Measurements from ENCODE around the gene CLIP3. TPM values are rescaled to one million over a fixed set of nuclear protein-coding genes. Genes with fewer than 3 reads are reported as not detected.
A peak's percentile ranks its signal among the peaks of the same experiment; 100 is the strongest.

The CLIP3 gene
- total RNA-seq, 2 experiments from 2014 or later: 0.74 to 1.7 TPM

DNA sequence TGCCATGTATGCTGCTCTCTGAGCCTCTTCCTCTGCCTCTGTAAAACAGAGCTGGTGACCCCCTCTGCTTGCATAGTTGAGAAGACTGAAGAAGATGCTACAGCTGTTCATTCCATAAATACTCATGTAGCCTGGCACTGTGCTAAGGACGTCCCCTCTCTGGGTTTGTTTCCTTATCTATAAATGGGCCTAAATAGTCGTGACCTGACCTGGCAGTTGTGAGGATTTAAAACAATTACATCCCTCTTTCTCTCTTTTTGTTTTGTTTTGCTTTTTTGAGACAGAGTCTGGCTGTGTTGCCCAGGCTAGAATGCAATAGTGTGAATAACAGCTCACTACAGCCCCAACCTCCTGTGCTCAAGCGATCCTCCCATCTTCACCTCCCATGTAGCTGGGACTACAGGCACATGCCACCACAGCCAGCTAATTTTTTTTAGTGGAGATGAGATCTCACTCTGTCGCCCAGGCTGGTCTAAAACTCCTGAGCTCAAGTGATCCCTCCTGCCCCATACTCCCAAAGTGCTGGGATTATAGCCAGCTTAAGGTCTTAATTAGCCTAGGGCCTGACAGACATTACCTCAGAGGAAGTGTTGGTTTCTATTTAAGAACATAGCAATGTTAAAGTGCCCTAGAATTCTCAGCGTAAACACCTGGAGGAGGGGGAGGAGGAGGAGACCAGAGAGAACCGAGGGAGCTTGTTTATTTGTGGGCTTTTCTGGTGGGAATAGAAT, 26.7 kb upstream of the CLIP3 start:
- POLR2A ChIA-PET: interaction anchor here (0.6 kb wide), 1 partner anchor 334 kb away, joined by 3 read pairs; no protein-coding TSS in a partner anchor

DNA sequence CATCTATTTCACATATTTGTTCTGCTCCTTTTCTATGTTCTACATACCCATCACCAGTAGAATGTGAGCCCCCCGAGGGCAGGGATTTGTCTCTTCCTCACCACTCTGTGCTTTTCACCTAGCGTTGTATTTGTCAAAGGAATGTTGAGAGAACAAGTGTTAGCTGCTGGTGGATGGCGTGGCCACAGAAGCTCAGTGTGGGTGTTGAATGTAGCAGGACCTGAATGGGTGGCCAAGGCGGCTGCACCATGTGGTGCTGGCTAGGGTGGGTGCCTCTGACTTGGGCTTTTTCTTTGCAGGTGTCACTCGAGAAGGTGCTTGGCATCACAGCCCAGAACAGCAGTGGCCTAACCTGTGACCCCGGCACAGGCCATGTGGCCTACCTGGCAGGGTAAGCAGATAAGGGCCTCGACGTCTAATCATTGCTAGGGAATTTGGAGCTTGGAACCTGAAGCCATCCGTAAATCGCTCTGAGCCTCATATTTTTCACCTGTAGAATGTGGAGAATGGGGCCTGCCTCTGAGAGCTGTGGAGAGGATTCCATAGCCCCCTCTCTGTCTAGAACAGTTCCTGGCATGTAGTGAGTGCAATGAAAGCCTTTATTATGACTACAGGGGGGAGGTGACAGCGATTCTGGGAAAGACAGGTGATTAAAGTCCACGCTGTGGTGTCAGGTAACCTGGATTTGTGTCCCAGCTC, 26.0 kb upstream of the CLIP3 start:
- Mint-ChIP-seq H3K4me3 (no peak overlapping the region), H3K4me1 (ENCODE audit: low read depth) (peaks cover 30% of the 10 kb centered on the region), H3K27ac (peak overlapping the region; percentile 61), H3K27me3 (ENCODE audit: low read depth) (no peaks in the 10 kb centered on the region), H3K36me3 (ENCODE audit: low read depth) (peaks cover 51% of the 10 kb centered on the region), H3K9me3 (ENCODE audit: insufficient read depth) (no peaks in the 10 kb centered on the region)
- ChIA-PET CTCF (interaction anchor here (1.2 kb wide), 1 partner anchor 69 kb away, joined by 3 read pairs; no protein-coding TSS in a partner anchor), POLR2A (interaction anchor here (0.6 kb wide), 1 partner anchor 333 kb away, joined by 3 read pairs; no protein-coding TSS in a partner anchor)
- no peak for ATAC-seq
- DNase-seq: no peak

More for the DNA sequence above, 26.7 kb upstream of the CLIP3 start:
- Mint-ChIP-seq H3K9me3 (ENCODE audit: insufficient read depth) (no peaks in the 10 kb centered on the region), H3K4me3 (no peak overlapping the region), H3K27me3 (ENCODE audit: low read depth) (no peaks in the 10 kb centered on the region), H3K27ac (peak overlapping the region; percentile 61), H3K36me3 (ENCODE audit: low read depth) (peaks cover 56% of the 10 kb centered on the region), H3K4me1 (ENCODE audit: low read depth) (peaks cover 28% of the 10 kb centered on the region)
- no peak for ATAC-seq
- CTCF ChIA-PET: interaction anchor here (1.2 kb wide), 1 partner anchor 69 kb away, joined by 3 read pairs; no protein-coding TSS in a partner anchor
- no peak for DNase-seq

DNA sequence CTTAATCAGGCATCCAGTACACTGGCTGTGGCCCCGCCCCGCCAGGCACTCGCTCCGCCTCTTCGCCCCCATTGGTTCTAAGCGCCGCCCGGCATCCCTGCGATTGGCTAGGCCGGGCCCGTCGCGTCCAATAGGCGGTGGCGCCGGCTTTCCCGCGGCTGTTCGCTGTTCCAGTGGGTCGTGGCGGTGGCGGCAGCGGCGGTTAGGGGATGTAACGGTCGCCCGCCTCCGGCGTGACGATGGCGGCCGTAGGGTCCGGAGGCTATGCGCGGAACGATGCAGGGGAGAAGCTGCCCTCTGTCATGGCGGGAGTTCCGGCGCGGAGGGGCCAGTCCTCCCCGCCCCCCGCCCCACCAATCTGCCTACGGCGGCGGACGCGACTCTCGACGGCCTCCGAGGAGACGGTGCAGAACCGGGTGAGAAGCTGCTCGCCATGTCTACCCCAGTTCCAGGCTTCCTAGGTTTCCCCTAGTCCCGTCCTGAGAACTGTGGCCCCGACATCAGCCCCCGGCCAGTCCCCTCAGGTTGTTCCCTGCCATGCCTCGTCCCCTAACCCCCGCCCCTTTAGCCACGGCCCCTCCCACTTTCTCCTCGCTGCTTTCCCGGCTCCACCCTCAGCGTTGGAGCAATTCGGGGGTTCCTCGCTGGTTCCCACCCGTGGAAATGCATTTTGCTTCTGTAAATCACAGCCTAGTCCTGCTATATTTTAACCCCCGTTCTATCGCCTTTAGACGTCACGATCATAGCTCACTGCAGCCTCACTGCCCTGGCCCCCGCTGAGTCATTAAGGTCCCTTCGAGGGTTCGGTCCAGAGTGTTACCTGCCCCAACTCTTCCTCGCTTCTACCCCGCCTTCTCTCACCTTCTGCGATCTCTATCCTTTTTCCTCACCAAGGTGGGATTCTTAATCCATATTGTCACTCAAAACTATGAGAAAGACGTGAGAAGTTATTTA, 22.3 kb upstream of the CLIP3 start, which contains the start of gene WDR62:
TSS of gene WDR62 (plus strand) at position 165 of the 954 bp plus-strand sequence. CDS start at position 240, 75 bp downstream.
- CTCF ChIA-PET: interaction anchor here (1.0 to 1.8 kb wide), 7 partner anchors 41 to 236 kb away, joined by 3 to 8 read pairs (median 4); partner anchors contain the start of genes ALKBH6 and SDHAF1
- peak within 1 kb of the TSS; percentile 97 for H3K4me3 Mint-ChIP-seq
- peak; percentile 96 for DNase-seq
- peaks cover 44% of the 10 kb centered on the region for H3K4me1 Mint-ChIP-seq (ENCODE audit: low read depth)
- peaks cover 32% of the 10 kb centered on the region for H3K36me3 Mint-ChIP-seq (ENCODE audit: low read depth)
- POLR2A ChIA-PET: interaction anchor here (0.7 to 1.4 kb wide), 8 partner anchors 11 to 105 kb away, joined by 3 to 6 read pairs (median 3); partner anchors contain the start of genes ALKBH6, POLR2I and TBCB
- no peaks in the 10 kb centered on the region for H3K27me3 Mint-ChIP-seq (ENCODE audit: low read depth)
- H3K27ac Mint-ChIP-seq: peak within 1 kb of the TSS; percentile 97
- H3K9me3 Mint-ChIP-seq (ENCODE audit: insufficient read depth): no peaks in the 10 kb centered on the region
- ATAC-seq: peak; percentile 82

DNA sequence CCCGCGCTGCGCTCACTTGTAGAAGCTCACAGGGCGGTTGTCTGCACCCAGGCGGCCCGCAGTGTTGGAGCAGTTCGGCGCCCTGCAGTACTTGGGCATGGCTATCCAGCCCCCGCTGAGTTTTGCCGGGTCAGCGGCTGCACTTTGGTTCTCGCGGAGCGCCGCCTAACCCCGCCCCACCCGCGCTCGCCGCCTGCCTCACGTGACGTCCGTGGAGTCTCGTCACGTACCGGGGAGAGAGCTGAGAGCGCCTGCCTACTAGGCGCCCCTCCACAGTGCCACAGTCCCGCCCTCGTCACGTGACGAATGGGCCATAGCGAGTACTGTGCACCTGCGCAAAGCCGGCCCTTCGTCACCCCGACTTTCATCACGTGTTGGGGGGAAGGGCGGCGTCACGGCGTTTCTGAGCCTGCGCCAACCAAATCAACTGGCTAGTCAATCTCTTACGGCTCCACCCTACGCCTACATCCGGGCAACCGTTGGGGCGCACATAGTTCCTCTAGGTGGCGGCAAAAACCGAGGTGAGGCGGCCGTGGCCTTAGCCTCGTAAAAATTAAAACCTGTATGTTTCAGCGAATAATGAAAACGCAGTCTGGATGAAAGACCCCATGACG, 21.6 kb upstream of the CLIP3 start, which contains the start of gene THAP8:
TSS of gene THAP8 (minus strand) at position 167 of the 614 bp plus-strand sequence. CDS start at position 99, 68 bp downstream.
- peaks cover 44% of the 10 kb centered on the region for H3K4me1 Mint-ChIP-seq (ENCODE audit: low read depth)
- peak within 1 kb of the TSS; percentile 97 for H3K27ac Mint-ChIP-seq
- CTCF ChIA-PET: interaction anchor here (0.7 to 1.8 kb wide), 8 partner anchors 40 to 411 kb away, joined by 3 to 8 read pairs (median 4); partner anchors contain the start of genes ALKBH6 and SDHAF1
- POLR2A ChIA-PET: interaction anchor here (0.6 to 1.4 kb wide), 5 partner anchors 28 to 107 kb away, joined by 3 to 6 read pairs (median 3); no protein-coding TSS in a partner anchor
- H3K36me3 Mint-ChIP-seq (ENCODE audit: low read depth): peaks cover 30% of the 10 kb centered on the region
- H3K4me3 Mint-ChIP-seq: peak within 1 kb of the TSS; percentile 97
- DNase-seq: peak; percentile 100
- no peaks in the 10 kb centered on the region for H3K27me3 Mint-ChIP-seq (ENCODE audit: low read depth)
- no peaks in the 10 kb centered on the region for H3K9me3 Mint-ChIP-seq (ENCODE audit: insufficient read depth)
- ATAC-seq: peak; percentile 91

DNA sequence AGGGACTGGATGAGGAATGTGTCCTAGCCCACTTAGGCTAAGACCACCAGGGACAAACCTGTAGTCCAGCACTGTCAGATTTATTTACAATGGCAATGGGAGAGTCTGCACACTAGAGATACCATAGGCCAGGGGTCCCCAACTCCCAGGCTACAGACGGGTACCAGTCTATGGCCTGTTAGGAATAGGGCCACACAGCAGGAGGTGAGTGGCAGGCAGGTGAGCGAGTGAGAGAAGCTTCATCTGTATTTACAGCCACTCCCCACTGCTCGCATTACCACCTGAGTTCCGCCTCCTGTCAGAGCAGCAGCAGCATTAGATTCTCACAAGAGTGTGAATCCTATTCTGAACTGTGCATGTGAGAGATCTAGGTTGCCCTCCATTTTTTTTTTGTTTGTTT, 19.0 kb upstream of the CLIP3 start:
- ChIA-PET CTCF (interaction anchor here (1.1 kb wide), 1 partner anchor 77 kb away, joined by 3 read pairs; no protein-coding TSS in a partner anchor), POLR2A (no interaction called here)

DNA sequence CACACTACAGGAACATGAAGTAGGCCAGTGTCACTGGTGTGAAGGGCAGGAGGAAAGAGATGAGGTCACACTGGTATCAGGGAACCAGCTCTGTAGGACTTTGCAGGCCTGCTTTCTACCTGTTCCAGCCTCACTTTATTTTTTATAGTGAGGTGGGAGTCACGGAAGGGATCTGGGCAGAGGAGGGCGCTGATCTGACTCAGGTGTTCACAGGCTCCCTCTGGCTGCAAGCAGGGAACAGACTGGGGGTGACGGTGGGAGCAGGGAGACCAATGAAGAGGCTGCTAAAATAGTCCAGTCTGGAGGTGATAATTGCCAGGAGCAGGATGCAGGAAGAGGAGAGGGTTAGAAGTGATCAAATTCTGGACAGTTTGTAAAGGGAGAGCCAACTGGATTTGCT, 18.6 kb upstream of the CLIP3 start:
- DNase-seq (no peak), ATAC-seq (no peak)
- no peak overlapping the region for H3K4me3 Mint-ChIP-seq
- no peaks in the 10 kb centered on the region for H3K27me3 Mint-ChIP-seq (ENCODE audit: low read depth)
- H3K9me3 Mint-ChIP-seq (ENCODE audit: insufficient read depth): no peaks in the 10 kb centered on the region
- H3K27ac Mint-ChIP-seq: no peak overlapping the region
- peaks cover 23% of the 10 kb centered on the region for H3K4me1 Mint-ChIP-seq (ENCODE audit: low read depth)
- peaks cover 7% of the 10 kb centered on the region for H3K36me3 Mint-ChIP-seq (ENCODE audit: low read depth)
- CTCF ChIA-PET: interaction anchor here (1.3 kb wide), 1 partner anchor 14 kb away, joined by 3 read pairs; no protein-coding TSS in a partner anchor
- POLR2A ChIA-PET: no interaction called here

More for the DNA sequence above, 19.0 kb upstream of the CLIP3 start:
- Mint-ChIP-seq H3K27me3 (ENCODE audit: low read depth) (no peaks in the 10 kb centered on the region), H3K9me3 (ENCODE audit: insufficient read depth) (no peaks in the 10 kb centered on the region), H3K36me3 (ENCODE audit: low read depth) (peaks cover 7% of the 10 kb centered on the region), H3K27ac (no peak overlapping the region), H3K4me3 (no peak overlapping the region), H3K4me1 (ENCODE audit: low read depth) (peaks cover 27% of the 10 kb centered on the region)
- ATAC-seq (no peak), DNase-seq (no peak)

DNA sequence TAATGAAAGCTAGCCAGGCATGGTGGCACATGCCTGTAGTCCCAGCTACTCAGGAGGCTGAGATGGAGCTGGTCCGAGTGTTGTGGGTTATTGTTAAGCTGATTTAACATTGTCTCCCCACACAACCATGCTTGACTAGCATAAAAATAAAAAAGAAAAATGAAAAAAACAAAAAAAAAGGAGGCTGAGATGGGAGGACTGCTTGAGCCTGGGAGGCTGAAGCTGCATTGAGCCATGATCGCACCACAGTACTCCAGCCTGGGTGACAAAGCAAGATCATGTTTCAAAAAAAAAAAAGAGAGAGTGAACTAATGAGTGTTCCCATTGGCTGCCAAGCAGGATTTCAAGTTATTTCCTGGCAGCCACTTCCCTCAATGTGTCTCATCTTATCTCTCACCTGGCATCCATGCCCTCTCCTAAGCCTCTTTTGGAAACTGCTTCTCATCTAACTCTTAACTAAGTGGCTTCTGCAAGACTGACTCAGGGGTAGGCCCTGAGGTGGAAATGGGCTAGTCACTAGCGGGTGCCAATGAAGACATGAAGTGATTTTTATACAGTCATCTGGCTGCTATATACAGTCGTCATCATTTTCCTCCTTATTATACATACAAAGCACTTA, 16.5 kb upstream of the CLIP3 start:
- ATAC-seq: no peak
- CTCF ChIA-PET: no interaction called here
- Mint-ChIP-seq H3K4me1 (ENCODE audit: low read depth) (peaks cover 16% of the 10 kb centered on the region), H3K27me3 (ENCODE audit: low read depth) (no peaks in the 10 kb centered on the region), H3K27ac (no peak overlapping the region), H3K9me3 (ENCODE audit: insufficient read depth) (no peaks in the 10 kb centered on the region), H3K36me3 (ENCODE audit: low read depth) (peaks cover 10% of the 10 kb centered on the region), H3K4me3 (no peak overlapping the region)
- no peak for DNase-seq
- POLR2A ChIA-PET: no interaction called here

DNA sequence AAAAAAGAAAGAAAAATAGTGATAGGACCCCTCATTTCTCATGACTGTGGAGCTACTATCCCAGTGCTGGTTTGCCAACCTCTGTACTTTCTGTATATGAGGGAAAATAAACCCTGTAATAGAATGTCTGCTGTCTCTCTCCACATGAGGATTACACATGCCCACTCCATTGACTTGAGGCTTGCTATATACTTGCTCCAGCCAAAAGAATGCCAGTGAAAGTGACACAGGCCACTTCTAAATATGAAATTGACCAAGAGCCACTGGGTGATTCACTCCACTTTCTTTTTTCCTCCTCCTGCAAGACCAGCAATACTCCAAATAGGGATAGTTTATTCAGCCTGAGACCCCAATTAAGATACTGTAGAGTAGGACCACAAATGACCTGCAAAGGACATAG, 15.2 kb upstream of the CLIP3 start:
- Mint-ChIP-seq H3K27ac (no peak overlapping the region), H3K4me3 (no peak overlapping the region), H3K4me1 (ENCODE audit: low read depth) (peaks cover 11% of the 10 kb centered on the region), H3K9me3 (ENCODE audit: insufficient read depth) (no peaks in the 10 kb centered on the region), H3K27me3 (ENCODE audit: low read depth) (no peaks in the 10 kb centered on the region), H3K36me3 (ENCODE audit: low read depth) (peaks cover 7% of the 10 kb centered on the region)
- POLR2A ChIA-PET: no interaction called here
- DNase-seq: no peak
- no peak for ATAC-seq
- CTCF ChIA-PET: no interaction called here

DNA sequence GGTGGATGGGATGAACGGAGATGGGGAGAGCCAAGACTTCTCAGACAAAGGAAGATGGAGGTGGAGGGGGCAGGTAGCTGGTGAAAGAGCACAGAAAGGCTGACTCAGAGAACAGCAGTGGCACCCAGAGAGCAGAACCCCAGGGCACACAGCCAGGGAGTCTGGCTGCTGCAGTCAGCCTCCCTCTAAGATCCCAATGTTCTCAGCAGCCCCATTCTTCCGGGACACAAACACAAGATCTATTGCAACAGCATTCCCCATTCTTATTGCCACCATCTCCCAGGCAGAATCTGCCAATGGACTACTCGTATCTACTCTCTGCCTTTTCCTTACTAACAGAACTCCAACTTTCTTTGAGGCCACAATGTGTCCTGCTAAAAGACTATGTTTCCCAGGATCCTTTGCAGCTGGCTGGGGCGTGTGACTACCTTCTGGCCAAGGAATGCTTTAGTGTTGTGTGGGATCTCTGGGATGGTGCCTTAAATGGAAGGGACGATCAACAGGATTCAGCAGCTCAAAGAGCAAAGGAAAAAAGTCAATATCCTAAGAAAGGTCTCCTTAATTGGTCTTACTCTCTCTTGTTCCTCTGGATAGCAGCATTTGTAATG, 13.9 kb upstream of the CLIP3 start:
- peaks cover 7% of the 10 kb centered on the region for H3K36me3 Mint-ChIP-seq (ENCODE audit: low read depth)
- H3K27ac Mint-ChIP-seq: no peak overlapping the region
- POLR2A ChIA-PET: no interaction called here
- CTCF ChIA-PET: no interaction called here
- DNase-seq: no peak
- no peaks in the 10 kb centered on the region for H3K27me3 Mint-ChIP-seq (ENCODE audit: low read depth)
- H3K4me3 Mint-ChIP-seq: no peak overlapping the region
- ATAC-seq: no peak
- no peaks in the 10 kb centered on the region for H3K9me3 Mint-ChIP-seq (ENCODE audit: insufficient read depth)
- peaks cover 4% of the 10 kb centered on the region for H3K4me1 Mint-ChIP-seq (ENCODE audit: low read depth)

DNA sequence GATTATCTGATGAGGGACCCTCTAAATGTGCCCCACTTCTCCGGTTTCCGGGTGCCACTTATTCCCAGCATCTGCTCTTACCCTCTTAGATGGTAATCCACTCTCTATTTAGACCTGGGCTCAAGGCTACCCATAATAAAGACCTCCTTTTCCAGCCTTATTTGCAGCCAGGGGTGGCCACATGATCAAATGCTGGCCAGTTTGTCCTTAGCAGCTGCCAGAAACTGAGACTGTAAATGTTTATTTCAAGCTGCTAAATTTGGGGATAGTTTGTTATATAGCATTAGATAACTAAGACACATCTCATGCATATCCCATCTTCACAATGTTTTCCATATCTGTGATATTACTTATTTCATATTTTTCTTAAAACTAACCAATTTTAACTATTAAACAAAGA, 11.3 kb upstream of the CLIP3 start:
- no peak overlapping the region for H3K4me3 Mint-ChIP-seq
- ATAC-seq (no peak), DNase-seq (no peak)
- H3K36me3 Mint-ChIP-seq (ENCODE audit: low read depth): peaks cover 5% of the 10 kb centered on the region
- H3K9me3 Mint-ChIP-seq (ENCODE audit: insufficient read depth): no peaks in the 10 kb centered on the region
- CTCF ChIA-PET: no interaction called here
- POLR2A ChIA-PET: interaction anchor here (0.6 to 0.7 kb wide), 2 partner anchors 14 to 90 kb away, joined by 3 read pairs; no protein-coding TSS in a partner anchor
- no peaks in the 10 kb centered on the region for H3K4me1 Mint-ChIP-seq (ENCODE audit: low read depth)
- H3K27ac Mint-ChIP-seq: no peak overlapping the region
- no peaks in the 10 kb centered on the region for H3K27me3 Mint-ChIP-seq (ENCODE audit: low read depth)
